Measurements from ENCODE around the gene REXO5. TPM values are rescaled to one million over a fixed set of nuclear protein-coding genes. Genes with fewer than 3 reads are reported as not detected.
A peak's percentile ranks its signal among the peaks of the same experiment; 100 is the strongest.

The REXO5 gene
- total RNA-seq, 1 experiment from 2014 or later, result 10.4 TPM

DNA sequence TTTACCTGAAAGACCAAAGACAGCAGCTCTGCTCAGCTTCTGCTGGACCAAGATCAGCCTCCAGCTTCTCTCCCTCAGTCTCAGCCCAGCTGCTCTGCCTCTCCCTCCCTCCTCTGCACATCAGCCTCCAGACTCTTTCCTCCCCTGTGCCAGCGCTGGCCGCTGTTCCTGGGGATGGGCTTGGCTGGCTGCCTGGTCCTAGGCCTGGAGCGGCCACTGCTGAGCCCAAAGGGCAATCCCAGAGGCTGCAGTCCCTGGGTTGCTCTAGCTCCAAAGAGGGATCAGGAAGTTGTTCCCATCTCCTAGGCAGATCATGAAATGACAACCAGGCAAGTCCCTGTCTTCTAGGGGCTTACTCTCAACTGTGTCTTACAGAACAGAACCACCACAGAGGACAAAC lies 62.6 kb downstream of the REXO5 start:
- peak; percentile 62 for DNase-seq
- no peak overlapping the region for H3K27ac Mint-ChIP-seq (ENCODE audit: unreplicated experiment)
- H3K27me3 Mint-ChIP-seq (ENCODE audit: unreplicated experiment), result no peaks in the 10 kb centered on the region
- TF ChIP-seq, protein P1, sequence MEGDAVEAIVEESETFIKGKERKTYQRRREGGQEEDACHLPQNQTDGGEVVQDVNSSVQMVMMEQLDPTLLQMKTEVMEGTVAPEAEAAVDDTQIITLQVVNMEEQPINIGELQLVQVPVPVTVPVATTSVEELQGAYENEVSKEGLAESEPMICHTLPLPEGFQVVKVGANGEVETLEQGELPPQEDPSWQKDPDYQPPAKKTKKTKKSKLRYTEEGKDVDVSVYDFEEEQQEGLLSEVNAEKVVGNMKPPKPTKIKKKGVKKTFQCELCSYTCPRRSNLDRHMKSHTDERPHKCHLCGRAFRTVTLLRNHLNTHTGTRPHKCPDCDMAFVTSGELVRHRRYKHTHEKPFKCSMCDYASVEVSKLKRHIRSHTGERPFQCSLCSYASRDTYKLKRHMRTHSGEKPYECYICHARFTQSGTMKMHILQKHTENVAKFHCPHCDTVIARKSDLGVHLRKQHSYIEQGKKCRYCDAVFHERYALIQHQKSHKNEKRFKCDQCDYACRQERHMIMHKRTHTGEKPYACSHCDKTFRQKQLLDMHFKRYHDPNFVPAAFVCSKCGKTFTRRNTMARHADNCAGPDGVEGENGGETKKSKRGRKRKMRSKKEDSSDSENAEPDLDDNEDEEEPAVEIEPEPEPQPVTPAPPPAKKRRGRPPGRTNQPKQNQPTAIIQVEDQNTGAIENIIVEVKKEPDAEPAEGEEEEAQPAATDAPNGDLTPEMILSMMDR (IDR thresholded peaks at IDR 0.05; ENCODE audit: unreplicated experiment), result no peak
- H3K4me3 Mint-ChIP-seq (ENCODE audit: low read depth, unreplicated experiment), result no peak overlapping the region
- no peaks in the 10 kb centered on the region for H3K9me3 Mint-ChIP-seq (ENCODE audit: low read depth, unreplicated experiment)
- CTCF ChIA-PET, result no interaction called here
- H3K36me3 Mint-ChIP-seq (ENCODE audit: insufficient read depth, unreplicated experiment), result peaks cover 4% of the 10 kb centered on the region
- intact Hi-C loops (cut with micrococcal nuclease; ENCODE audit: unreplicated experiment), result no loop called here
- BruUV-seq (replicated peaks), result no TSS peak
- peaks cover 56% of the 10 kb centered on the region for H3K4me1 Mint-ChIP-seq (ENCODE audit: low read depth, unreplicated experiment)

DNA sequence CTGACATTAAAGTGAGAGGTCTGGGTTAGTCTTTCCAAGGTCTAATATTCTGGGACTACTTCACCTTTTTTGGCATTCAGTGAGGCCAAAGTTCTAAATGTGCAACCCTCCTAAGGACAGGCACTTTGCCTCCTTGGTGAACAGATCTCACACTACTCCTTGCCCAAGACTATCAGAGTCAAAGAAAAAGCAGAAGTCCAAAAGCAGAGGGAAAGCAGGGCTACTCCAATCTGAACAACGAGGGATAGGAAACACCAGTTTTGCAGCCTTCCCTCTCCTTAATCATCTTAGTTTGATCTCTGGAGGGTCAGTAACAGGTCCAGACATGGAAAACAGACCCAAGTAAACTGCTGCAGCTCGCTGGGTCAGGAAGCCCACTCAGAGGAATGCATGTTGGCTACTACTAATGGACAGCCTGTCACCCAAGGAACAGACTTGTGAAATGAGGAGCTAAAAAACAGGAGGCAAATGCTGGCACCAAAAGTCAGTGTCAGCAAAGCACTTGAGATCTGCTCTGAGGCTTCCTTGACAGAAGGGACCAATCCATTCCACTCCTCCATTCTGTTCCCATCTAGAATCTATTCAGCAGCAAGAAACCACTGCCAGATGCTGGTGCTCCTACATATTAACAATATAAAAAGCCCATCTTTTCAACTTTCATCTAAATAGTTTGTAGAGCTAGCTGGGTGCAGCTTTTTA lies 63.9 kb downstream of the REXO5 start:
- H3K27ac Mint-ChIP-seq (ENCODE audit: unreplicated experiment), result no peak overlapping the region
- no peaks in the 10 kb centered on the region for H3K27me3 Mint-ChIP-seq (ENCODE audit: unreplicated experiment)
- H3K4me1 Mint-ChIP-seq (ENCODE audit: low read depth, unreplicated experiment), result peaks cover 68% of the 10 kb centered on the region
- no peak for DNase-seq
- BruUV-seq (replicated peaks), result no TSS peak
- H3K4me3 Mint-ChIP-seq (ENCODE audit: low read depth, unreplicated experiment), result no peak overlapping the region
- CTCF ChIA-PET, result interaction anchor here (0.6 to 1.0 kb wide), 2 partner anchors 38 to 319 kb away, joined by 3 read pairs; no protein-coding TSS in a partner anchor
- TF ChIP-seq, protein P1 (IDR thresholded peaks at IDR 0.05; ENCODE audit: unreplicated experiment), result no peak
- intact Hi-C loops (cut with micrococcal nuclease; ENCODE audit: unreplicated experiment), result no loop called here
- peaks cover 4% of the 10 kb centered on the region for H3K36me3 Mint-ChIP-seq (ENCODE audit: insufficient read depth, unreplicated experiment)
- H3K9me3 Mint-ChIP-seq (ENCODE audit: low read depth, unreplicated experiment), result no peaks in the 10 kb centered on the region

DNA sequence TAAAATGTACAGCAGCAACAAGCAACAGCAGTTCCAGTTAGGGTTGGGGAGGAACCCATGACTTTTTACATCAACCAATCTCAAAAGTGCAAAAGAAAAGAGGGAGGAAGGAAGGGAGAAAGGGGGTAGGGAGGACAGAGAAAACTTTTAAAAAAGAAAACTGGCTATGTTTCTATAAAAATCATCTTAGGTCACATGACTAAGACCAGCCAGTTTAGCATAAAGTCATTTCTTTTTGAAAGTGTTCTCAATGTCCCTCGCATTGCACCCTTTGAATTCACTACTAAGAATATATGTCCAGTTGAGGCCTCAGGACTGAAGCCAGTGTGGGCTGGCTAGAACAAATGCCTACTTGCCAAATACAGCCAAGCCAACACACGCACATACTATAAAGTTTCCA lies 64.9 kb downstream of the REXO5 start:
- intact Hi-C loops (cut with micrococcal nuclease; ENCODE audit: unreplicated experiment), result no loop called here
- H3K4me3 Mint-ChIP-seq (ENCODE audit: low read depth, unreplicated experiment), result no peak overlapping the region
- no TSS peak for BruUV-seq (replicated peaks)
- peaks cover 64% of the 10 kb centered on the region for H3K4me1 Mint-ChIP-seq (ENCODE audit: low read depth, unreplicated experiment)
- CTCF ChIA-PET, result no interaction called here
- TF ChIP-seq, protein P1 (IDR thresholded peaks at IDR 0.05; ENCODE audit: unreplicated experiment), result no peak
- DNase-seq, result no peak
- no peaks in the 10 kb centered on the region for H3K27me3 Mint-ChIP-seq (ENCODE audit: unreplicated experiment)
- peaks cover 4% of the 10 kb centered on the region for H3K36me3 Mint-ChIP-seq (ENCODE audit: insufficient read depth, unreplicated experiment)
- H3K9me3 Mint-ChIP-seq (ENCODE audit: low read depth, unreplicated experiment), result no peaks in the 10 kb centered on the region
- H3K27ac Mint-ChIP-seq (ENCODE audit: unreplicated experiment), result no peak overlapping the region

DNA sequence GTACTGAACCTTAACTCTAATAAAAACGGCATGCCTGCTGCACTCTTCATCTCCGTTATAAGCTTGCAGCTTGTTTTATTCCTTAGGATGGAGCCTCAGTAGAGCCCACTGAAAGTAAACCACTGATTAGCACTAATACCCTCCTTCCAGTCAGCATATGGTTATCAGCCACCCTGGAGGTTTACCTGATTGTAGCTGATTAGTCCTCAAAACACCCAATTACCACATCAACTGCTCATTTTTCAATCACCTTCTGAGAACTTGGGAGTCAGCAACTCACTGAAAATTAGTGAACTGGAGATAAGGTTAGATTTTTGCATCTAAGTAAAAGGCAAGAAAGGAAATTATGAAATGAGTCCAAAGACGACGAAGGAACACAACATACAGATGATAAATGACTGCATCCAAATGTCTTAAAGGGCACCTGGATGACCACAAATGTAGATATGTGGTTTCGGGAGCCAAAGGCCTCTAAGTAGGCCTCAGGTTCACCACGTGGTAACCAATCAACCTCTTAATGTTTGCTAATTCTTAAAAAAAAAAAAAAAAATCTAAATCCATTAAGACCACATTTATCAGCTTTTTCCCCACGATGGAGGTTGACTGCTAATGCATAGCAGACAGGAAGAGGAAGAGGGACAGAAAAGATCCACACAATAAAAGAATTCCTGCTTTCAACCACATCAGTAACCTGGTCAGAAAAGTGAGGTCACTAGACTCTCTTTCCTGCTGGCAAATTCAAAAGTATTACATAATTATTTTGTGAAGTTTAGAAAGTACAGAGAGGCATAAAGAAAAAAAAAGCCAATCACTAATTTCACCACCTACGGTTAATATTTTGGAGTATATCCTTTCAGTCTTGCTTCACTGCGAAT lies 65.9 kb downstream of the REXO5 start:
- peaks cover 55% of the 10 kb centered on the region for H3K4me1 Mint-ChIP-seq (ENCODE audit: low read depth, unreplicated experiment)
- no peak overlapping the region for H3K27ac Mint-ChIP-seq (ENCODE audit: unreplicated experiment)
- BruUV-seq (replicated peaks), result no TSS peak
- no peaks in the 10 kb centered on the region for H3K9me3 Mint-ChIP-seq (ENCODE audit: low read depth, unreplicated experiment)
- intact Hi-C loops (cut with micrococcal nuclease; ENCODE audit: unreplicated experiment), result no loop called here
- CTCF ChIA-PET, result no interaction called here
- no peak for DNase-seq
- no peak overlapping the region for H3K4me3 Mint-ChIP-seq (ENCODE audit: low read depth, unreplicated experiment)
- TF ChIP-seq, protein P1 (IDR thresholded peaks at IDR 0.05; ENCODE audit: unreplicated experiment), result no peak
- peaks cover 1% of the 10 kb centered on the region for H3K36me3 Mint-ChIP-seq (ENCODE audit: insufficient read depth, unreplicated experiment)
- H3K27me3 Mint-ChIP-seq (ENCODE audit: unreplicated experiment), result no peaks in the 10 kb centered on the region

Measured in Calu3 (cell line).